MM.1S (cell line): ENCODE results near the gene C4orf17.

Experiments used
- EZH2 ChIP-seq: fragments of 300-600 bp; sonication (generic); optimal IDR thresholded peaks from 2 replicates; pipeline ENCODE3; 2017; ENCODE audit warnings: low read depth, mild to moderate bottlenecking, antibody characterized with exemption, low read length, mixed read lengths
- EZH2phosphoT487 ChIP-seq: fragments of 300-600 bp; sonication (generic); IDR thresholded peaks from 2 replicates; pipeline ENCODE4 v1.6.1; 2018; ENCODE audit warnings: antibody characterized with exemption, low read length
- TF ChIP-seq, protein P1 (sequence below): fragments of 300-600 bp; sonication (generic); IDR thresholded peaks from 2 replicates; pipeline ENCODE4 v1.5.1; 2016; ENCODE audit warnings: antibody characterized with exemption, low read length, mixed read lengths

DNA sequence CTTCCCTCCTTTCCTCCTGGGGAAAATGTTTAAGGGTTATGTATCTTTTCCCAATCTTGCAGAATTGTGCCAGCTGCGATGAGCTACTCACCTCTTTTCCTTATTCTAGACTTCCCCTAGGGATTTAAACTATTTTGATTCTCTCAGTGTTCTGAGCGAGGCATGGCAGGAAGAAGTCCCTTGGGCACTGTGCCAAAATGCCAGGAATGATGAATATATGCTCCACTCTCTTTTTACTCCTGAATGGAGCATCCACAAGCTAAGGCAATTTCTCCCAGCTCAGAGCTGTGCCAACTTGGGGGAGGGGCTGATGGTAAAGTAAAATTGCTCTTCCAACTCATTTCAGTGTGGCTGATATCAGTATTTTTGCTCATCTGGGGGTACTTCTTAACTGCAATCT lies 4.0 kb upstream of the C4orf17 start:
- TF ChIP-seq, protein P1, sequence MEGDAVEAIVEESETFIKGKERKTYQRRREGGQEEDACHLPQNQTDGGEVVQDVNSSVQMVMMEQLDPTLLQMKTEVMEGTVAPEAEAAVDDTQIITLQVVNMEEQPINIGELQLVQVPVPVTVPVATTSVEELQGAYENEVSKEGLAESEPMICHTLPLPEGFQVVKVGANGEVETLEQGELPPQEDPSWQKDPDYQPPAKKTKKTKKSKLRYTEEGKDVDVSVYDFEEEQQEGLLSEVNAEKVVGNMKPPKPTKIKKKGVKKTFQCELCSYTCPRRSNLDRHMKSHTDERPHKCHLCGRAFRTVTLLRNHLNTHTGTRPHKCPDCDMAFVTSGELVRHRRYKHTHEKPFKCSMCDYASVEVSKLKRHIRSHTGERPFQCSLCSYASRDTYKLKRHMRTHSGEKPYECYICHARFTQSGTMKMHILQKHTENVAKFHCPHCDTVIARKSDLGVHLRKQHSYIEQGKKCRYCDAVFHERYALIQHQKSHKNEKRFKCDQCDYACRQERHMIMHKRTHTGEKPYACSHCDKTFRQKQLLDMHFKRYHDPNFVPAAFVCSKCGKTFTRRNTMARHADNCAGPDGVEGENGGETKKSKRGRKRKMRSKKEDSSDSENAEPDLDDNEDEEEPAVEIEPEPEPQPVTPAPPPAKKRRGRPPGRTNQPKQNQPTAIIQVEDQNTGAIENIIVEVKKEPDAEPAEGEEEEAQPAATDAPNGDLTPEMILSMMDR: no peak
- TF ChIP-seq EZH2 (no peak), EZH2phosphoT487 (no peak)
